Parathyroid adenoma (tissue), 2 donors: Measurements from ENCODE around the gene MLST8.

ENCODE experiments used
- H2AFZ ChIP-seq: fragments of 300-600 bp; sonication (generic); one replicate; pipeline ENCODE4 v1.7.0; 2017; ENCODE audit warnings: antibody characterized with exemption, mild to moderate bottlenecking
- H3K27ac ChIP-seq: fragments of 300-600 bp; sonication (generic); one replicate; pipeline ENCODE4 v1.7.0; 2017
- H3K27me3 ChIP-seq: fragments of 300-600 bp; sonication (generic); one replicate; pipeline ENCODE4 v1.7.0; 2017; ENCODE audit warnings: low read length; ENCODE audit not compliant: control insufficient read depth, insufficient read depth
- H3K36me3 ChIP-seq: fragments of 300-600 bp; sonication (generic); one replicate; pipeline ENCODE4 v1.7.0; 2017; ENCODE audit warnings: low read length; ENCODE audit not compliant: control insufficient read depth, insufficient read depth
- H3K4me1 ChIP-seq: fragments of 300-600 bp; sonication (generic); one replicate; pipeline ENCODE4 v1.7.0; 2017; ENCODE audit warnings: control low read depth
- H3K4me2 ChIP-seq: fragments of 300-600 bp; sonication (generic); one replicate; pipeline ENCODE4 v1.7.0; 2017; ENCODE audit warnings: low read length
- H3K4me3 ChIP-seq: fragments of 300-600 bp; sonication (generic); one replicate; pipeline ENCODE4 v1.7.0; 2017; ENCODE audit warnings: low read depth, low read length
- H3K79me2 ChIP-seq: fragments of 300-600 bp; sonication (generic); one replicate; pipeline ENCODE4 v1.7.0; 2017; ENCODE audit warnings: control low read depth
- H3K9ac ChIP-seq: fragments of 300-600 bp; sonication (generic); one replicate; pipeline ENCODE4 v1.7.0; 2017; ENCODE audit warnings: mild to moderate bottlenecking
- H3K9me3 ChIP-seq: fragments of 300-600 bp; sonication (generic); one replicate; pipeline ENCODE4 v1.7.0; 2017; ENCODE audit warnings: low read length; ENCODE audit not compliant: control insufficient read depth
- TF ChIP-seq, protein P1 (sequence below): fragments of 300-600 bp; sonication (generic); IDR thresholded peaks from one replicate; pipeline ENCODE4 v1.7.0; 2017; ENCODE audit warnings: antibody characterized with exemption, mild to moderate bottlenecking
- donor health status: primary hyperparathyroidism.

MLST8 gene

GRCh38 chr16:2246301-2246885 lies 41.1 kb downstream of the MLST8 start:
- Histone ChIP-seq H3K9me3 (no peaks in the 10 kb centered on the region), H2AFZ (no peak overlapping the region), H3K27ac (no peak overlapping the region), H3K4me3 (no peak overlapping the region), H3K36me3 (no peaks in the 10 kb centered on the region), H3K4me1 (no peaks in the 10 kb centered on the region), H3K9ac (no peak overlapping the region), H3K27me3 (no peaks in the 10 kb centered on the region), H3K79me2 (no peaks in the 10 kb centered on the region), H3K4me2 (no peak overlapping the region)
- TF ChIP-seq, protein P1, sequence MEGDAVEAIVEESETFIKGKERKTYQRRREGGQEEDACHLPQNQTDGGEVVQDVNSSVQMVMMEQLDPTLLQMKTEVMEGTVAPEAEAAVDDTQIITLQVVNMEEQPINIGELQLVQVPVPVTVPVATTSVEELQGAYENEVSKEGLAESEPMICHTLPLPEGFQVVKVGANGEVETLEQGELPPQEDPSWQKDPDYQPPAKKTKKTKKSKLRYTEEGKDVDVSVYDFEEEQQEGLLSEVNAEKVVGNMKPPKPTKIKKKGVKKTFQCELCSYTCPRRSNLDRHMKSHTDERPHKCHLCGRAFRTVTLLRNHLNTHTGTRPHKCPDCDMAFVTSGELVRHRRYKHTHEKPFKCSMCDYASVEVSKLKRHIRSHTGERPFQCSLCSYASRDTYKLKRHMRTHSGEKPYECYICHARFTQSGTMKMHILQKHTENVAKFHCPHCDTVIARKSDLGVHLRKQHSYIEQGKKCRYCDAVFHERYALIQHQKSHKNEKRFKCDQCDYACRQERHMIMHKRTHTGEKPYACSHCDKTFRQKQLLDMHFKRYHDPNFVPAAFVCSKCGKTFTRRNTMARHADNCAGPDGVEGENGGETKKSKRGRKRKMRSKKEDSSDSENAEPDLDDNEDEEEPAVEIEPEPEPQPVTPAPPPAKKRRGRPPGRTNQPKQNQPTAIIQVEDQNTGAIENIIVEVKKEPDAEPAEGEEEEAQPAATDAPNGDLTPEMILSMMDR = no peak

DNA sequence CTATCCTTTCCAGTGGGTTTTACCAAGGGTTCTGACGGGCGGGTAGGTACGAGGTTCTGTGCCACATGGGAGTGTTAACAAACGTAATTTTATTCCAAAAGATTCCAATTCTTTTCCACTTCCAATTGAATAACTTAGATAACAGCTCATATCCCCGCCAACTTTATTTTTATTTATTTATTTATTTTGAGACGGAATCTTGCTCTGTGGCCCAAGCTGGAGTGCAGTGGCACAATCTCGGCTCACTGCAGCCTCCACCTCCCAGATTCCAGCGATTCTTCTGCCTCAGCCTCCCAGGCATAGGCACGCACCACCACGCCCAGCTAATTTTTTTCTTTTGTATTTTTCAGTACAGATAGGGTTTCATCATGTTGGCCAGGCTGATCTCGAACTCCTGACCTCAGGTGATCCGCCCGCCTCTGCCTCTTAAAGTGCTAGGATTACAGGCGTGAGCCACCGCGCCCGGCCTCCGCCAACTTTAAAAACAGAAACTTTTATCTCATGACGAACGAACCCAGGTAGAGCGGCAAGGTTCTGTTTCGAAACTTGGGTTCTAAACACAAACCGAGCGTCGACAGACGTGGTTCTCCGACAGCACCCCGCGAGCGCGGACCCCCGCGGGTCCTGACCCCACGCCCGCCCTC lies 45.5 kb downstream of the MLST8 start:
- H3K4me3 ChIP-seq = peak overlapping the region; percentile 75
- no peaks in the 10 kb centered on the region for H3K36me3 ChIP-seq

GRCh38 chr16:2251296-2252111 lies 46.2 kb downstream of the MLST8 start, which contains the start of gene ECI1:
Gene ECI1 (minus strand): TSS chr16:2251587. CDS start chr16:2251566, 21 bp downstream.
- no peaks in the 10 kb centered on the region for H3K79me2 ChIP-seq
- peak within 1 kb of the TSS; percentile 56 for H3K9ac ChIP-seq
- H3K4me1 ChIP-seq = peaks cover 5% of the 10 kb centered on the region
- peak within 1 kb of the TSS; percentile 75 for H3K4me3 ChIP-seq
- H3K4me2 ChIP-seq = peak within 1 kb of the TSS; percentile 72
- no peaks in the 10 kb centered on the region for H3K36me3 ChIP-seq
- TF ChIP-seq, protein P1 = peak; percentile 90
- no peaks in the 10 kb centered on the region for H3K9me3 ChIP-seq
- H2AFZ ChIP-seq = peak within 1 kb of the TSS; percentile 84
- H3K27me3 ChIP-seq = no peaks in the 10 kb centered on the region
- H3K27ac ChIP-seq = peak within 1 kb of the TSS; percentile 76

More for the DNA sequence above, 45.5 kb downstream of the MLST8 start:
- H3K79me2 ChIP-seq = no peaks in the 10 kb centered on the region
- H2AFZ ChIP-seq = peak overlapping the region; percentile 84
- H3K27me3 ChIP-seq = no peaks in the 10 kb centered on the region
- peak overlapping the region; percentile 76 for H3K27ac ChIP-seq
- H3K4me1 ChIP-seq = peaks cover 5% of the 10 kb centered on the region
- H3K4me2 ChIP-seq = peak overlapping the region; percentile 63
- no peaks in the 10 kb centered on the region for H3K9me3 ChIP-seq
- TF ChIP-seq, protein P1 = no peak
- H3K9ac ChIP-seq = no peak overlapping the region

DNA sequence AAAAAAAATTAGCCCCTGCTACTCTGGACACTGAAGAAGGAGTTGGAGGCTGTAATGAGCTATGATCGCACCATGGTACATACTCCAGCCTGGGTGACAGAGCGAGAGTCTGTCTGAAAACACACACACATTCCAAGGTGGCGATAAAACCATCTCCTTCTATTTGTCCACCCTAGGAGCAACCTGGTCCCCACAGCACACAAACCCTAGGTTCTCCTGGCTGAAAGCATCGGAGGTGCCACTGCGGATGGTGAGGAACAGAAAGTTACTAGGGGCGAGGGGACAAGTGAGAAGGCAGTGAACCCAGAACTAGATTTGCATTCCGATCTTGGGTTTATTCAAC lies 47.5 kb downstream of the MLST8 start:
- H3K27me3 ChIP-seq = no peaks in the 10 kb centered on the region
- peaks cover 2% of the 10 kb centered on the region for H3K79me2 ChIP-seq
- H2AFZ ChIP-seq = no peak overlapping the region
- no peaks in the 10 kb centered on the region for H3K9me3 ChIP-seq
- no peak overlapping the region for H3K4me2 ChIP-seq
- peaks cover 5% of the 10 kb centered on the region for H3K4me1 ChIP-seq
- H3K36me3 ChIP-seq = no peaks in the 10 kb centered on the region
- H3K27ac ChIP-seq = no peak overlapping the region
- H3K9ac ChIP-seq = no peak overlapping the region
- TF ChIP-seq, protein P1 = no peak
- no peak overlapping the region for H3K4me3 ChIP-seq
